Neural progenitor cell (in vitro differentiated cells): Measurements from ENCODE around the gene TLR8. TPM values are rescaled to one million over a fixed set of nuclear protein-coding genes. Genes with fewer than 3 reads are reported as not detected.
"Not testable (repeated sequence)": the region's sequence is repeated elsewhere in the genome, so short reads cannot be mapped to it uniquely, and the experiment has no call there.

Source experiments
- DNase-seq: peaks from one replicate; pipeline ENCODE4 v3.0.0-alpha.2; 2016; ENCODE audit warnings: low spot score
- H2AFZ ChIP-seq: fragments of 200-600 bp; sonication (generic); replicated peaks from 2 replicates; pipeline ENCODE4 v1.6.1; 2016; ENCODE audit warnings: antibody characterized with exemption
- H3F3A ChIP-seq: fragments of 200-600 bp; sonication (generic); 2 replicates; pipeline ENCODE4 v1.6.1; 2016; ENCODE audit warnings: antibody characterized with exemption, low read depth
- H3K27ac ChIP-seq: fragments of 200-600 bp; sonication (generic); 2 replicates; pipeline ENCODE4 v1.5.1; 2016; ENCODE audit warnings: mild to moderate bottlenecking
- H3K27me3 ChIP-seq: fragments of 200-600 bp; sonication (generic); 2 replicates; pipeline ENCODE4 v1.6.1; 2016; ENCODE audit warnings: mild to moderate bottlenecking, moderate library complexity
- H3K36me3 ChIP-seq: fragments of 200-600 bp; sonication (generic); 2 replicates; pipeline ENCODE4 v1.5.1; 2016
- H3K4me1 ChIP-seq: fragments of 200-600 bp; sonication (generic); 2 replicates; pipeline ENCODE4 v1.6.1; 2016; ENCODE audit warnings: mixed run types
- H3K4me2 ChIP-seq: fragments of 200-600 bp; sonication (generic); 2 replicates; pipeline ENCODE4 v1.6.1; 2016
- H3K4me3 ChIP-seq: fragments of 200-600 bp; sonication (generic); 2 replicates; pipeline ENCODE4 v1.5.1; 2016
- H3K79me2 ChIP-seq: fragments of 200-600 bp; sonication (generic); 2 replicates; pipeline ENCODE4 v1.6.1; 2016; ENCODE audit warnings: low read depth
- H3K9ac ChIP-seq: fragments of 200-600 bp; sonication (generic); 2 replicates; pipeline ENCODE4 v1.6.1; 2016
- H3K9me3 ChIP-seq: fragments of 200-600 bp; sonication (generic); 2 replicates; pipeline ENCODE4 v1.5.1; 2016; ENCODE audit warnings: low read depth
- H4K20me1 ChIP-seq: fragments of 200-600 bp; sonication (generic); 2 replicates; pipeline ENCODE4 v1.6.1; 2016; ENCODE audit warnings: low read depth
- H3K27ac Mint-ChIP-seq: 3 replicates; pipeline ENCODE4 v1.8.0; 2021; ENCODE audit warnings: mixed read lengths
- H3K27me3 Mint-ChIP-seq: 2 replicates; pipeline ENCODE4 v1.8.0; 2022; ENCODE audit warnings: low read depth, mild to moderate bottlenecking, inconsistent platforms, moderate library complexity, mixed read lengths; ENCODE audit not compliant: insufficient read depth
- H3K36me3 Mint-ChIP-seq: 3 replicates; pipeline ENCODE4 v1.8.0; 2021; ENCODE audit warnings: mixed read lengths
- H3K4me1 Mint-ChIP-seq: 3 replicates; pipeline ENCODE4 v1.8.0; 2021; ENCODE audit warnings: mixed read lengths
- H3K4me3 Mint-ChIP-seq: 3 replicates; pipeline ENCODE4 v1.8.0; 2021; ENCODE audit warnings: mild to moderate bottlenecking, moderate library complexity, mixed read lengths
- H3K9me3 Mint-ChIP-seq: 3 replicates; pipeline ENCODE4 v1.8.0; 2020; ENCODE audit warnings: mixed read lengths
- EZH2 ChIP-seq: fragments of 200-600 bp; sonication (generic); IDR thresholded peaks from 2 replicates; pipeline ENCODE4 v1.6.1; 2017; ENCODE audit warnings: antibody characterized with exemption, mild to moderate bottlenecking, moderate library complexity
- EZH2phosphoT487 ChIP-seq: fragments of 200-600 bp; sonication (generic); IDR thresholded peaks from 2 replicates; pipeline ENCODE4 v1.6.1; 2017; ENCODE audit warnings: antibody characterized with exemption
- total RNA-seq: library from RNA; depleted of rRNA; stranded (reverse); fragments of >200 nt; gene quantifications from 2 replicates; pipeline ENCODE4 v1.2.3, GENCODE V29; 2015; ENCODE audit warnings: low replicate concordance
- TF ChIP-seq, protein P1 (sequence below): fragments of 200-600 bp; sonication (generic); IDR thresholded peaks from 2 replicates; pipeline ENCODE4 v1.5.1; 2017; ENCODE audit warnings: antibody characterized with exemption, mild to moderate bottlenecking

Gene TLR8
- total RNA-seq, 1 donor from 2014 or later: not detected

- H3K36me3 Mint-ChIP-seq: no peaks in the 10 kb centered on the region
- DNase-seq: no peak
- Histone ChIP-seq H3K27me3 (no peaks in the 10 kb centered on the region), H3K4me3 (no peak overlapping the region), H3K27ac (no peak overlapping the region), H3K9ac (no peak overlapping the region), H2AFZ (no peak overlapping the region), H3F3A (no peaks in the 10 kb centered on the region), H3K36me3 (no peaks in the 10 kb centered on the region), H3K9me3 (peaks cover 18% of the 10 kb centered on the region), H3K79me2 (no peaks in the 10 kb centered on the region), H3K4me1 (no peaks in the 10 kb centered on the region), H3K4me2 (no peak overlapping the region), H4K20me1 (no peaks in the 10 kb centered on the region)
- no peak overlapping the region for H3K27ac Mint-ChIP-seq
- no peak overlapping the region for H3K4me3 Mint-ChIP-seq
- TF ChIP-seq, protein P1, sequence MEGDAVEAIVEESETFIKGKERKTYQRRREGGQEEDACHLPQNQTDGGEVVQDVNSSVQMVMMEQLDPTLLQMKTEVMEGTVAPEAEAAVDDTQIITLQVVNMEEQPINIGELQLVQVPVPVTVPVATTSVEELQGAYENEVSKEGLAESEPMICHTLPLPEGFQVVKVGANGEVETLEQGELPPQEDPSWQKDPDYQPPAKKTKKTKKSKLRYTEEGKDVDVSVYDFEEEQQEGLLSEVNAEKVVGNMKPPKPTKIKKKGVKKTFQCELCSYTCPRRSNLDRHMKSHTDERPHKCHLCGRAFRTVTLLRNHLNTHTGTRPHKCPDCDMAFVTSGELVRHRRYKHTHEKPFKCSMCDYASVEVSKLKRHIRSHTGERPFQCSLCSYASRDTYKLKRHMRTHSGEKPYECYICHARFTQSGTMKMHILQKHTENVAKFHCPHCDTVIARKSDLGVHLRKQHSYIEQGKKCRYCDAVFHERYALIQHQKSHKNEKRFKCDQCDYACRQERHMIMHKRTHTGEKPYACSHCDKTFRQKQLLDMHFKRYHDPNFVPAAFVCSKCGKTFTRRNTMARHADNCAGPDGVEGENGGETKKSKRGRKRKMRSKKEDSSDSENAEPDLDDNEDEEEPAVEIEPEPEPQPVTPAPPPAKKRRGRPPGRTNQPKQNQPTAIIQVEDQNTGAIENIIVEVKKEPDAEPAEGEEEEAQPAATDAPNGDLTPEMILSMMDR: no peak
- no peak for TF ChIP-seq EZH2phosphoT487
- no peak for TF ChIP-seq EZH2
- no peaks in the 10 kb centered on the region for H3K4me1 Mint-ChIP-seq
- H3K9me3 Mint-ChIP-seq: peaks cover 20% of the 10 kb centered on the region
- H3K27me3 Mint-ChIP-seq: no peaks in the 10 kb centered on the region
These were observed 28.4 kb downstream of the TLR8 start for GRCh38 chrX:12934850-12935249.

- H3K4me1 ChIP-seq: no peaks in the 10 kb centered on the region
- H3F3A ChIP-seq: no peaks in the 10 kb centered on the region
- H3K4me1 Mint-ChIP-seq: no peaks in the 10 kb centered on the region
- H3K27ac ChIP-seq: no peak overlapping the region
- no peak overlapping the region for H3K9ac ChIP-seq
- H3K9me3 Mint-ChIP-seq: peaks cover 36% of the 10 kb centered on the region
- no peak overlapping the region for H3K4me2 ChIP-seq
- H3K4me3 Mint-ChIP-seq: no peak overlapping the region
- no peaks in the 10 kb centered on the region for H3K36me3 Mint-ChIP-seq
- peak; percentile 39 for DNase-seq
- no peak overlapping the region for H2AFZ ChIP-seq
- peaks cover 2% of the 10 kb centered on the region for H3K27me3 Mint-ChIP-seq
- H3K27me3 ChIP-seq: no peaks in the 10 kb centered on the region
- no peaks in the 10 kb centered on the region for H3K79me2 ChIP-seq
- no peak overlapping the region for H3K4me3 ChIP-seq
- no peak overlapping the region for H3K27ac Mint-ChIP-seq
- TF ChIP-seq EZH2phosphoT487 (no peak), EZH2 (no peak)
- TF ChIP-seq, protein P1: no peak
- H3K9me3 ChIP-seq: peaks cover 18% of the 10 kb centered on the region
- no peaks in the 10 kb centered on the region for H3K36me3 ChIP-seq
- no peaks in the 10 kb centered on the region for H4K20me1 ChIP-seq
These were observed 30.5 kb downstream of the TLR8 start for GRCh38 chrX:12936947-12937346.

- not testable (repeated sequence) for H3K4me1 Mint-ChIP-seq, H3K4me3 Mint-ChIP-seq, H3K9ac ChIP-seq, H3K27me3 ChIP-seq, H3K27ac Mint-ChIP-seq, H3K27me3 Mint-ChIP-seq, H3K79me2 ChIP-seq, DNase-seq, H2AFZ ChIP-seq, H3K36me3 Mint-ChIP-seq, H3K4me1 ChIP-seq, H3K4me3 ChIP-seq, H3K36me3 ChIP-seq, H4K20me1 ChIP-seq, H3K27ac ChIP-seq, H3F3A ChIP-seq, H3K4me2 ChIP-seq
- H3K9me3 Mint-ChIP-seq: peaks cover 38% of the 10 kb centered on the region
- peaks cover 13% of the 10 kb centered on the region for H3K9me3 ChIP-seq
These were observed 34.1 kb downstream of the TLR8 start for GRCh38 chrX:12940471-12940870.

- not testable (repeated sequence) for H3K27ac ChIP-seq, H4K20me1 ChIP-seq, DNase-seq, H3K4me3 Mint-ChIP-seq, H3K4me3 ChIP-seq, H3K9ac ChIP-seq, H3K27me3 ChIP-seq, H3K36me3 Mint-ChIP-seq, H3K27ac Mint-ChIP-seq, H2AFZ ChIP-seq, H3K9me3 ChIP-seq, H3K79me2 ChIP-seq, H3K27me3 Mint-ChIP-seq, H3K4me2 ChIP-seq, H3K36me3 ChIP-seq
- Histone ChIP-seq H3K4me1 (peaks cover 25% of the 10 kb centered on the region), H3F3A (peaks cover 12% of the 10 kb centered on the region)
- Mint-ChIP-seq H3K9me3 (peaks cover 29% of the 10 kb centered on the region), H3K4me1 (peaks cover 17% of the 10 kb centered on the region)
These were observed 37.2 kb downstream of the TLR8 start for GRCh38 chrX:12943592-12943991.

- not testable (repeated sequence) for DNase-seq, H3K27ac ChIP-seq, H3K4me3 Mint-ChIP-seq, H3K27me3 Mint-ChIP-seq, H3K36me3 ChIP-seq, H3K9ac ChIP-seq, H3K4me3 ChIP-seq, H3K27ac Mint-ChIP-seq, H2AFZ ChIP-seq, H3K27me3 ChIP-seq, H3K4me2 ChIP-seq, H3K9me3 ChIP-seq, H3K36me3 Mint-ChIP-seq, H3K79me2 ChIP-seq, H4K20me1 ChIP-seq
- peaks cover 25% of the 10 kb centered on the region for H3K4me1 ChIP-seq
- Mint-ChIP-seq H3K4me1 (peaks cover 23% of the 10 kb centered on the region), H3K9me3 (peaks cover 29% of the 10 kb centered on the region)
- peaks cover 12% of the 10 kb centered on the region for H3F3A ChIP-seq
These were observed 38.0 kb downstream of the TLR8 start for GRCh38 chrX:12944452-12944851.
